Hypothalamus (tissue), 51 donors: ENCODE data around the gene GJC2.

Experiments
- DNase-seq, 51 donors: peaks; one replicate each; lab custom pipeline; 2025; lab: John Stamatoyannopoulos, UW

Gene GJC2

GRCh38 chr1:228155596-228156514 lies 6.1 kb downstream of the GJC2 start:
- DNase-seq: no peak

GRCh38 chr1:228156515-228156881 lies 6.8 kb downstream of the GJC2 start:
- DNase-seq: no peak

GRCh38 chr1:228156941-228157728 lies 7.4 kb downstream of the GJC2 start:
- no peak for DNase-seq

- no peak for DNase-seq
Observed at GRCh38 chr1:228157729-228158126, 8.0 kb downstream of the GJC2 start.

- no peak for DNase-seq
Observed at GRCh38 chr1:228158151-228159007, 8.6 kb downstream of the GJC2 start.

GRCh38 chr1:228159008-228159665 lies 9.4 kb downstream of the GJC2 start:
- no peak for DNase-seq

GRCh38 chr1:228160201-228160761 lies 10.6 kb downstream of the GJC2 start:
- DNase-seq: no peak

- DNase-seq: no peak
Observed at GRCh38 chr1:228161362-228161761, 11.6 kb downstream of the GJC2 start.

- DNase-seq: no peak
Observed at GRCh38 chr1:228161866-228162265, 12.1 kb downstream of the GJC2 start.

GRCh38 chr1:228162286-228163006 lies 12.7 kb downstream of the GJC2 start:
- DNase-seq: no peak

GRCh38 chr1:228163007-228163753 lies 13.4 kb downstream of the GJC2 start:
- no peak for DNase-seq

GRCh38 chr1:228163776-228164519 lies 14.2 kb downstream of the GJC2 start:
- DNase-seq: no peak

GRCh38 chr1:228164561-228165371 lies 15.0 kb downstream of the GJC2 start:
- no peak for DNase-seq

GRCh38 chr1:228165372-228166169 lies 15.8 kb downstream of the GJC2 start, which contains the start of gene IBA57:
IBA57 (plus strand) TSS chr1:228165804; CDS start chr1:228165817, 13 bp downstream.
- peak; percentile 90 to 100 (median 98) for DNase-seq

- DNase-seq: peak in 36 of 51 donors; percentile 47 to 84 (median 70)
Observed at GRCh38 chr1:228166170-228166936, 16.6 kb downstream of the GJC2 start.
